ENCODE results near the gene PSTPIP2. TPM values are rescaled to one million over a fixed set of nuclear protein-coding genes. Genes with fewer than 3 reads are reported as not detected.
"Not testable (repeated sequence)": the region's sequence is repeated elsewhere in the genome, so short reads cannot be mapped to it uniquely, and the experiment has no call there.

Gene PSTPIP2
- total and polyA plus RNA-seq, 5 donors from 2014 or later = 10.3 to 16.1 (median 12.4) TPM

- peak overlapping the region in 2 of 3 donors; percentile 48 to 85 for H3K27ac Mint-ChIP-seq
- DNase-seq (peak; percentile 44 to 58 (median 52)), ATAC-seq (ENCODE audit: low read depth in 2 of 2) (peak; percentile 43 to 54)
- peak overlapping the region; percentile 38 for H3K4me3 ChIP-seq (ENCODE audit: low read depth, low read length)
- H3K36me3 Mint-ChIP-seq = peaks cover 23% of the 10 kb centered on the region
- peak overlapping the region; percentile 82 for H3K27ac ChIP-seq (ENCODE audit: insufficient read depth, low read length, poor library complexity, severe bottlenecking)
- no peaks in the 10 kb centered on the region for H3K27me3 ChIP-seq (ENCODE audit: control insufficient read depth, insufficient read depth, low read length)
- H3K4me1 ChIP-seq (ENCODE audit: control insufficient read depth, insufficient read depth, low read length, poor library complexity, severe bottlenecking) = peaks cover 57% of the 10 kb centered on the region
- H3K36me3 ChIP-seq (ENCODE audit: control insufficient read depth, insufficient read depth, low read length) = peaks cover 12% of the 10 kb centered on the region
- peaks cover 1% of the 10 kb centered on the region for H3K27me3 Mint-ChIP-seq
- no peaks in the 10 kb centered on the region for H3K9me3 ChIP-seq (ENCODE audit: control insufficient read depth in 2 of 2, low read length in 2 of 2)
- peaks cover 38 to 79% (median 62%) of the 10 kb centered on the region in 4 donors for H3K4me1 Mint-ChIP-seq
- H3K9me3 Mint-ChIP-seq = no peaks in the 10 kb centered on the region
- peak overlapping the region; percentile 15 to 55 (median 43) for H3K4me3 Mint-ChIP-seq
Observed at GRCh38 chr18:45962461-45962860, 109.6 kb downstream of the PSTPIP2 start.

- peaks cover 46 to 62% (median 51%) of the 10 kb centered on the region in 4 donors for H3K4me1 Mint-ChIP-seq
- H3K9me3 Mint-ChIP-seq; H3K27me3 Mint-ChIP-seq; H3K9me3 ChIP-seq (ENCODE audit: control insufficient read depth in 2 of 2, low read length in 2 of 2); ATAC-seq (ENCODE audit: low read depth in 2 of 2); H3K4me3 ChIP-seq (ENCODE audit: low read depth, low read length); H3K27ac ChIP-seq (ENCODE audit: insufficient read depth, low read length, poor library complexity, severe bottlenecking); DNase-seq; H3K27ac Mint-ChIP-seq; H3K4me3 Mint-ChIP-seq; H3K27me3 ChIP-seq (ENCODE audit: control insufficient read depth, insufficient read depth, low read length): not testable (repeated sequence)
- Histone ChIP-seq H3K4me1 (ENCODE audit: control insufficient read depth, insufficient read depth, low read length, poor library complexity, severe bottlenecking) (peaks cover 46% of the 10 kb centered on the region), H3K36me3 (ENCODE audit: control insufficient read depth, insufficient read depth, low read length) (peaks cover 18% of the 10 kb centered on the region)
- H3K36me3 Mint-ChIP-seq = peaks cover 35% of the 10 kb centered on the region
Observed at GRCh38 chr18:45959484-45959883, 112.6 kb downstream of the PSTPIP2 start.

- H3K36me3 Mint-ChIP-seq = peaks cover 39% of the 10 kb centered on the region
Observed at GRCh38 chr18:45958730-45959129, 113.3 kb downstream of the PSTPIP2 start.

GRCh38 chr18:45958027-45958426, 114.0 kb downstream of the PSTPIP2 start:
- no peak overlapping the region for H3K27ac ChIP-seq (ENCODE audit: insufficient read depth, low read length, poor library complexity, severe bottlenecking)
- peak overlapping the region in 1 of 3 donors; percentile 18 for H3K27ac Mint-ChIP-seq
- peak overlapping the region in 1 of 4 donors; percentile 51 for H3K4me3 Mint-ChIP-seq
- no peaks in the 10 kb centered on the region for H3K9me3 Mint-ChIP-seq
- H3K4me3 ChIP-seq (ENCODE audit: low read depth, low read length) = no peak overlapping the region
- H3K36me3 ChIP-seq (ENCODE audit: control insufficient read depth, insufficient read depth, low read length) = peaks cover 32% of the 10 kb centered on the region
- H3K36me3 Mint-ChIP-seq = peaks cover 39% of the 10 kb centered on the region
- peaks cover 34% of the 10 kb centered on the region for H3K4me1 ChIP-seq (ENCODE audit: control insufficient read depth, insufficient read depth, low read length, poor library complexity, severe bottlenecking)
- no peaks in the 10 kb centered on the region for H3K27me3 ChIP-seq (ENCODE audit: control insufficient read depth, insufficient read depth, low read length)
- ATAC-seq (ENCODE audit: low read depth in 2 of 2) = no peak
- no peak for DNase-seq
- no peaks in the 10 kb centered on the region for H3K9me3 ChIP-seq (ENCODE audit: control insufficient read depth in 2 of 2, low read length in 2 of 2)
- peaks cover 41 to 59% (median 45%) of the 10 kb centered on the region in 4 donors for H3K4me1 Mint-ChIP-seq
- no peaks in the 10 kb centered on the region for H3K27me3 Mint-ChIP-seq

More at GRCh38 chr18:45958730-45959129, 113.3 kb downstream of the PSTPIP2 start:
- Histone ChIP-seq H3K27me3 (ENCODE audit: control insufficient read depth, insufficient read depth, low read length) (no peaks in the 10 kb centered on the region), H3K4me1 (ENCODE audit: control insufficient read depth, insufficient read depth, low read length, poor library complexity, severe bottlenecking) (peaks cover 41% of the 10 kb centered on the region), H3K36me3 (ENCODE audit: control insufficient read depth, insufficient read depth, low read length) (peaks cover 26% of the 10 kb centered on the region), H3K9me3 (ENCODE audit: control insufficient read depth in 2 of 2, low read length in 2 of 2) (no peaks in the 10 kb centered on the region), H3K27ac (ENCODE audit: insufficient read depth, low read length, poor library complexity, severe bottlenecking) (no peak overlapping the region), H3K4me3 (ENCODE audit: low read depth, low read length) (no peak overlapping the region)
- H3K4me1 Mint-ChIP-seq = peaks cover 43 to 61% (median 50%) of the 10 kb centered on the region in 4 donors
- peak overlapping the region in 1 of 4 donors; percentile 51 for H3K4me3 Mint-ChIP-seq
- no peak for DNase-seq
- H3K27me3 Mint-ChIP-seq = no peaks in the 10 kb centered on the region
- H3K9me3 Mint-ChIP-seq = no peaks in the 10 kb centered on the region
- peak overlapping the region in 1 of 3 donors; percentile 2 for H3K27ac Mint-ChIP-seq
- ATAC-seq (ENCODE audit: low read depth in 2 of 2) = no peak

GRCh38 chr18:45957100-45957499, 115.0 kb downstream of the PSTPIP2 start:
- peaks cover 0 to 1% (median 0%) of the 10 kb centered on the region in 7 donors for H3K9me3 Mint-ChIP-seq
- H3K27me3 ChIP-seq (ENCODE audit: control insufficient read depth, insufficient read depth, low read length) = no peaks in the 10 kb centered on the region
- peaks cover 25% of the 10 kb centered on the region for H3K4me1 ChIP-seq (ENCODE audit: control insufficient read depth, insufficient read depth, low read length, poor library complexity, severe bottlenecking)
- no peak overlapping the region for H3K4me3 ChIP-seq (ENCODE audit: low read depth, low read length)
- DNase-seq (no peak), ATAC-seq (ENCODE audit: low read depth in 2 of 2) (no peak)
- peaks cover 38% of the 10 kb centered on the region for H3K36me3 ChIP-seq (ENCODE audit: control insufficient read depth, insufficient read depth, low read length)
- H3K27me3 Mint-ChIP-seq = no peaks in the 10 kb centered on the region
- no peak overlapping the region for H3K4me3 Mint-ChIP-seq
- H3K27ac ChIP-seq (ENCODE audit: insufficient read depth, low read length, poor library complexity, severe bottlenecking) = no peak overlapping the region
- peaks cover 37 to 57% (median 40%) of the 10 kb centered on the region in 4 donors for H3K4me1 Mint-ChIP-seq
- no peak overlapping the region for H3K27ac Mint-ChIP-seq
- H3K9me3 ChIP-seq (ENCODE audit: control insufficient read depth in 2 of 2, low read length in 2 of 2) = no peaks in the 10 kb centered on the region
- peaks cover 42% of the 10 kb centered on the region for H3K36me3 Mint-ChIP-seq

- H3K4me1 Mint-ChIP-seq = peaks cover 18 to 45% (median 35%) of the 10 kb centered on the region in 4 donors
- peaks cover 0 to 1% (median 0%) of the 10 kb centered on the region in 7 donors for H3K9me3 Mint-ChIP-seq
- Histone ChIP-seq H3K4me3 (ENCODE audit: low read depth, low read length) (no peak overlapping the region), H3K27me3 (ENCODE audit: control insufficient read depth, insufficient read depth, low read length) (no peaks in the 10 kb centered on the region), H3K4me1 (ENCODE audit: control insufficient read depth, insufficient read depth, low read length, poor library complexity, severe bottlenecking) (peaks cover 12% of the 10 kb centered on the region), H3K27ac (ENCODE audit: insufficient read depth, low read length, poor library complexity, severe bottlenecking) (no peak overlapping the region), H3K9me3 (ENCODE audit: control insufficient read depth in 2 of 2, low read length in 2 of 2) (no peaks in the 10 kb centered on the region), H3K36me3 (ENCODE audit: control insufficient read depth, insufficient read depth, low read length) (peaks cover 55% of the 10 kb centered on the region)
- no peak for DNase-seq
- no peak for ATAC-seq (ENCODE audit: low read depth in 2 of 2)
- peak overlapping the region in 1 of 3 donors; percentile 78 for H3K27ac Mint-ChIP-seq
- peak overlapping the region in 1 of 4 donors; percentile 10 for H3K4me3 Mint-ChIP-seq
- peaks cover 55% of the 10 kb centered on the region for H3K36me3 Mint-ChIP-seq
- no peaks in the 10 kb centered on the region for H3K27me3 Mint-ChIP-seq
Observed at GRCh38 chr18:45954070-45954934, 117.8 kb downstream of the PSTPIP2 start.

GRCh38 chr18:45951016-45951714, 120.9 kb downstream of the PSTPIP2 start:
- Mint-ChIP-seq H3K9me3 (peaks cover 0 to 1% (median 0%) of the 10 kb centered on the region in 7 donors), H3K27ac (no peak overlapping the region), H3K4me1 (peaks cover 7 to 30% (median 20%) of the 10 kb centered on the region in 4 donors), H3K27me3 (no peaks in the 10 kb centered on the region), H3K36me3 (peaks cover 81% of the 10 kb centered on the region), H3K4me3 (no peak overlapping the region)
- H3K27ac ChIP-seq (ENCODE audit: insufficient read depth, low read length, poor library complexity, severe bottlenecking) = no peak overlapping the region
- H3K27me3 ChIP-seq (ENCODE audit: control insufficient read depth, insufficient read depth, low read length) = no peaks in the 10 kb centered on the region
- no peak for ATAC-seq (ENCODE audit: low read depth in 2 of 2)
- H3K9me3 ChIP-seq (ENCODE audit: control insufficient read depth in 2 of 2, low read length in 2 of 2) = no peaks in the 10 kb centered on the region
- H3K36me3 ChIP-seq (ENCODE audit: control insufficient read depth, insufficient read depth, low read length) = peaks cover 83% of the 10 kb centered on the region
- no peaks in the 10 kb centered on the region for H3K4me1 ChIP-seq (ENCODE audit: control insufficient read depth, insufficient read depth, low read length, poor library complexity, severe bottlenecking)
- H3K4me3 ChIP-seq (ENCODE audit: low read depth, low read length) = no peak overlapping the region
- DNase-seq = no peak

All from CD4-positive, CD25-positive, alpha-beta regulatory T cell (primary cell).